GM21786 (cell line): ENCODE data around the gene ARMH3.
"Not testable (repeated sequence)": the region's sequence is repeated elsewhere in the genome, so short reads cannot be mapped to it uniquely, and the experiment has no call there.

Source experiments
- ATAC-seq: cut with Tn5 transposase; IDR thresholded peaks from one replicate; pipeline ENCODE4 v1.9.1; 2021; ENCODE audit not compliant: unreplicated experiment

Gene ARMH3

GRCh38 chr10:102046095-102046494 is 9.9 kb downstream of the ARMH3 start:
- no peak for ATAC-seq

DNA sequence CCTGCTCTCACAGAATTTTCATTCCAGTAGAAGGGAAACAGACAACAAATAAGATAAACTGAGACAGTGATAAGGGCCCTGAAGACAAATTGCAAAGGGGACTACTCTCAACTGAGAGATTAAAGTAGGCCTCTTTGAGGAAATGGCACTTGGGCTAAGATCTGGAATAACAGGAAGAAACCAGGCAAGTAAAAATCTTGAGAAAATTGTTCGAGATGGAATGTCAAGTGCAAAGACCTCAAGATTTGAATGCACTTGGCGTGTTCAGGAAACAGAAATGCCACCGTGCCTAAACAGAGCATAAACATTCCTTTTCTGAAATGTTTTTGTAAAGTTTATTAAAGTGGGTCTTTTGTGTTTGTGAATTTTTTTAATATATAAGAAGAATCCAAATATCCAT is 10.7 kb downstream of the ARMH3 start:
- no peak for ATAC-seq

DNA sequence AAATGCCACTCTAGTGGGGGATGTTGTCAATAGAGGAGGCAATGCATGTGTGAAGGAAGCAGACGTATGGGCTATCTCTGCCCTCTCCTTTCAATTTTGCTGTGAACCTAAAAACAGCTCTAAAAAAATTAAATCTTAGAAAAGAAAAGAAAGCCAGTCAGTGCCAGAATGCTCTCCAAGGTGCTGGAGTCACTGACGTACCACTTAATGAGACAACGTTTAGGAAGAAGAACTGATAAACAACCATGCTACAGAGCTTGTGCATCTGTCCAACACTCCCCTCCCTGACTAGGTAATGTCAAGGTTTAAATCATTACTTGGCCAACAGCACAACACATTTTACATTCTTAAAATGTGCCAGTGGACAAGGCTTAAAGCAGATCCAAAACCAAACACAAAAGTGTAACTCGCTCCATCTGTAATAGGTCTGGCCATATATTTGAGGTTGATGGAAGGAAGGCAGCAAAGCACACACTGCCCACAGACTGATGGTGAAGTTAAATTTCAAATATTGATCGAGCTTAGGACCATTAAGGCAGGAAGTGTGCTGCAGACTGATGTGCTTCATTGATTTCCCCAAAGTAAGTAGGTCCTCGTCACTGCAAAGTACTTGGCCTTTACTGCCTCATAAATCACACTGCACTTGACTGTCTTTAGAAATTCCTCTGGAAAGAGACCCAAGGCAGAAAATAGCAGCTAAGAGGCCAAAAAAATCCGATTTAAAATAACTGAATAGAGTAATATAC is 15.5 kb downstream of the ARMH3 start:
- no peak for ATAC-seq

DNA sequence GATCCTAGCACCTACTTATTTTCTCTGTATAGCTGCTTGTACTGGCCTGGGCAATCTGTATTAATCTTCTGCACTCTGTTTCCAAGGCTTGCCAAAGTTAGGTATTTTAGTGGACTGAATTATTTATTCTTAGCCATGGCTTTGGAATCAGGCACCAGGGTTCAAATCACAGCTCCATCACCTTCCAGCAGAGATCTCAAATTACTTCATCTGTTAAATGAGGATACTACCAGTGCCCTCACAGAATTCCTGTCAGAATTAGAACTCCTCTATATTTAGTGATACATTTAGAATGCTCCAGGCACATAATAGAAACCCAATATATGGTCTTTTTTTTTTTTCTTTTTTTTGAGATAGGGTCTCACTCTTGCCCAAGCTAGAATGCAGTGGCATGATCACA is 17.6 kb downstream of the ARMH3 start:
- no peak for ATAC-seq

DNA sequence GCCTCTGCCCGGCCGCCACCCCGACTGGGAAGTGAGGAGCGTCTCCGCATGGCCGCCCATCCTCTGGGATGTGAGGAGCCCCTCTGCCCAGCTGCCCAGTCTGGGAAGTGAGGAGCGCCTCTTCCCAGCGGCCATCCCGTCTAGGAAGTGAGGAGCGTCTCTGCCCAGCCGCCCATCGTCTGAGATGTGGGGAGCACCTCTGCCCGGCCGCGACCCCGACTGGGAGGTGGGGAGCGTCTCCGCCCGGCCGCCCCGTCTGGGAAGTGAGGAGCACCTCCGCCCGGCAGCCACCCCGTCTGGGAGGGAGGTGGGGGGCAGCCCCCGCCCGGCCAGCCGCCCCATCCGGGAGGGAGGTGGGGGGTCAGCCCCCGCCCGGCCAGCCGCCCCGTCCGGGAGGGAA is 20.2 kb downstream of the ARMH3 start:
- not testable (repeated sequence) for ATAC-seq

DNA sequence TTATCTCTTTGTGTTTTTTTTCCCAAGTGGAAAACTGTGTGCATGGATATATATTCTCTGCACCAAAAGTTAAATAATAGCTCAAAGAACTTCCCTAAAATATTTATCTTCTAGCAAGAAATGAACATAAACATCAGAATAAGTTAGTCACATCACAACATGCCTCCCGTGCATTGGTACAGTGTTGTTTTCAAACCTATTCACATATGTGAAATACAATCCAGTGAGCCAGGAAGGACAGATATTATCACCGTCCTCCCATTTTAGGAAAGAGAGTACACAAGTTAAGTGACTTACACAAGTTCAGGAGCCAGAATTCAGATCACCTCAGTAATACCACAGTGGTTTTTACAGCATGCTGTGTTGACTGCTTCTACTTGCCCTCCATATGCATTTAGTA is 22.2 kb downstream of the ARMH3 start:
- no peak for ATAC-seq

- no peak for ATAC-seq
These were observed 28.7 kb downstream of the ARMH3 start for GRCh38 chr10:102027261-102027660.

DNA sequence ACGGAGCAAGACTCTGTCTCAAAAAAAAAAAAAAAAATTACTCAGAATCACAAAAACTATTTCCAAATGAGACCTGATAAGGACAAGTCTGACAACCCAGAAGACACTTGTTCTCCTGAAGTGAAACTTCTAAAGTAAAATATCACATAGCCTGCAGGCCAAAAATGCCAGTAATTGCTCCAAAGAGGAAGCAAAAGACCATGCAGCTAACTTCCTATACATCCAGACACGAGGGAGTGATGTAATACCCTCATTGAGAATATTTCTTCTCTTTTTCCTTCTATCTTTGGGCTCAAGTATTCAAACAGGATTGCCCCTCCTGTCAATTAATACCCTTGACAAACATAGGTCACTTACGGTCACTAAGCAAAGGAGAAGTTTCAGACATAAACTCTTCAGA is 31.2 kb downstream of the ARMH3 start:
- ATAC-seq = no peak

DNA sequence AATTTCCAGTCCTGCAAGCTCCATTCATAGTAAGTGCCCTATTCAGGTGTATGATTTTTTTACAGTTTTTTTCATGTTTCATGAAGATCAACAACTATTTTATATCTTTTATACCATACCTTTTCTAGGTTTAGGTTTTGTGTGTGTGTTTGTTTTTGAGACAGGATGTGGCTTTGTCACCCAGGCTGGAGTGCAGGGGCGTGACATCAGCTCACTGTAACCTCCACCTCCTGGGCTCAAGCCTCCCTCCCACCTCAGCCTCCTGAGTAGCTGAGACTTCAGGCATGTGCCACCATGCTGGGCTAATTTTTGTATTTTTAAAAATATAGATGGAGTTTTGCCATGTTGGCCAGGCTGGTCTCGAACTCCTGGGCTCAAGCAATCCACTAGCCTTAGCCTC is 35.0 kb downstream of the ARMH3 start:
- no peak for ATAC-seq

DNA sequence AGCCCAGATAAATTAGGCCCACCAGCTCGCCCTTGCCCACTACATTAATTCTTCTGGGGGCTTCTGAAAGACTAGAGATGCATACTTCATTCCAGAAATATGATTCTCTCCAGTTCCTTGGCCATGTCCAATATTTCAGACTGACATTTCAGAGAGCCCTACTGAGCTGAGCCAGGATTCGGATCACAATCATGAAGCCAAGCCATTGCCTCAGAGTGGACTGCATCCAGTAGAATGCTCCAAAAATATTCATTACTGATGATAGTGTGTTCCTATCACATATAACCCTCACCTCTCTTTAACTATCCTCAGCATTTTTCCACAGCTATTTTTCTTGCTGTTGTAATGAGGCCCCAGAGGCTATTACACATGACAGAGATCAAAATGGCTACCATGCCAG is 38.7 kb downstream of the ARMH3 start:
- no peak for ATAC-seq

- ATAC-seq = no peak
These were observed 39.6 kb downstream of the ARMH3 start for GRCh38 chr10:102016416-102016815.

DNA sequence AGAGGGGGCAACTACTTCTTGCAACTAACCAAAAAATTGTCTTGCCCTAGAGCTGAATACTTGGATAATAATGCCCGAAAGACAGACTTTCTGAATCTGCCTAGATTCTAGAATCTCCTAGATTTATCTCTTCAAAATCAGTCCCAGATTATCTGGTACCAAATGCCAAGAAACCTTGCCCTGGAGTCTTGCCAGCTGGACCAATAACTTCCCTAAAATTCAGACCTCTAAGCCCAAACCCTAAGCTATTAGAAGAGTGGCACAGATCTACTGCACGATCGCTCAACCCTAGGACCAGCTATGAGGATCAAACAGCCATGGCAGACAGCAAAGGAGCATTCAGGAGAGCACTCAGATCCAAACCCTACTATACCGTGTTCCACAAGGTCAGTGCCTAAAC is 45.0 kb downstream of the ARMH3 start:
- no peak for ATAC-seq

GRCh38 chr10:102009801-102010425 is 46.1 kb downstream of the ARMH3 start:
- no peak for ATAC-seq

DNA sequence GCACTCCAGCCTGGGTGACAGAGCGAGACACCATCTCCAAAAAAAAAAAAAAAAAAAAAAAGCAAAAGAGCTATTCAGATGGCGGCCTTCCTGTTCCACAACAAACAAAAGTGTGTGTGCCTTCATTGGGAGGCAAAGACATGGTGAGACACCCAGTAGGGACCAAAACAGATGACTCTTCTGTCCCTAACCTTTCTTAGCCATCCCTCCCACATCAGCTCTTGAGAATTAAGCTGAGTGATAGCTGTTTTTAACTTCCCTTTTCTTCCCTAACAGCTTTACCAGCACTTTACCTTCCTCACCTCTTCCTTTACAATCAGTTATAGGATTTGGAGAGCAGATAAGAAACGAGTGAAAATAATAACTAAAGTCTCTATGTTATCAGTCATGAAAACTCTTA is 48.2 kb downstream of the ARMH3 start:
- no peak for ATAC-seq

GRCh38 chr10:102007031-102007430 is 48.9 kb downstream of the ARMH3 start:
- ATAC-seq = not testable (repeated sequence)

DNA sequence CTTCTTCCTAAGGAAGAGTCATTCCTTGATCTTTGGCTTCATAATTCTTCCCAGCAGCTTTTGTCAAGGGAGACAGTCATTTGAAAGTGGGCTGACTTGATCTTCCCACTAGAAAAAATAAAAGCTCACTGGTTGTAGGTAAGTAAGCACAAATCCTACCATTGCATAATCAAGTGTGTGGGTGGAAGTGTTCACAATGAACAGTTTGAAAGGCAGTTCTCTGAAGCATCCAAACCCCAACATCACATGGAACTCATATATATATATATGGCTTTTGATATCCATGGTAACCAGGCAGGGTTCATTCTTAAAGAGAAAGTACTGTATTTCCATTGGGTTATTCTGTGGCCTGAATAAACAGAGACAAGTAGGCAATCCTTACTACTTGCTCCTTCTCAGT is 51.6 kb downstream of the ARMH3 start:
- no peak for ATAC-seq

DNA sequence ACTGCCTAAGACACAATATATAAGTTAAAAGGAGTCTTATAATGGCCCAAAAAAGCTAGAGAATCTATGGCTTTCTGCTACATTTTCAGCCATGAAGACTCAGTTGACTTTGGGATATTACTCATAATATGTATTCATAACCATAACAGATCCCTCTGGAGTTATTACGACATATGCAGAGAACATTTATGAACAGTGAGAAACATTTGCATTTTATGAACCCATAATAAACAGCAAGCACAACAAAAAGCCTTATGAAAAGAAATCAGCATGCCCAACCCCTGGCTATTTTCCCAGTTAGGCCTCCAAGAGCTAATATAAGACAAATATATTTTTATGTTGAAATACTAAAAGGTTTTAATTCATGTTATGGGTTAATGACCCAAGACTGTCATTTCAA is 52.4 kb downstream of the ARMH3 start:
- no peak for ATAC-seq

DNA sequence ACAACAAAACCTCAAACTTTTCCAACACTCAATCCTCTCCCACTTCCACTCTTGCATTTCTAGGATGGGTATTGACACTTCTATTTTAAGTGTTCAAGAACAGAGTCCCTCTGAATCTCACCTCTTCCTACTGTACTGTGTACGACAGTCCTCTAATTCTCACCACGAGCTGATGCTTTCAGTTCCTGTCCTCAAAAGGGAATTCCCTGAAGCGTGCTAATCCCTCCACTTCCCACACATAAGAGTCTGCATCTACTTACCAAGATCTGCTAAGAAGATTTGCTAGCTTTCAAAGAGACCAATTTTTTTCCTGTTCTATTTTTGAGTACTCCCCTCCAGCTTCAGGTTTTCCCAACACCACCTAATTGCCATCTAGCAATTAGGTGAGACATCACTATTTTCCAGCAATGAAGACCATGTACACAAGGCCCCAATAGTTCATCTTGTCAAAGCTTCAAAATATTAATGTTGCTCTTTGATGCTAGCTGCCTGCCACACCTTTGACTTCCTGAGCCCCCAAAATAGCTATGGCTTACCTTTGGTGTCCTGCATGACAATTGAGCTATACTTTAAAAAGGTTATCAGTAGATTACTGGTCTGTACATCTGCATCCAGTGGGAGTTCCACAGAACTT is 54.4 kb downstream of the ARMH3 start:
- peak; percentile 81 for ATAC-seq

GRCh38 chr10:101997803-101998202 is 58.2 kb downstream of the ARMH3 start:
- ATAC-seq = no peak

DNA sequence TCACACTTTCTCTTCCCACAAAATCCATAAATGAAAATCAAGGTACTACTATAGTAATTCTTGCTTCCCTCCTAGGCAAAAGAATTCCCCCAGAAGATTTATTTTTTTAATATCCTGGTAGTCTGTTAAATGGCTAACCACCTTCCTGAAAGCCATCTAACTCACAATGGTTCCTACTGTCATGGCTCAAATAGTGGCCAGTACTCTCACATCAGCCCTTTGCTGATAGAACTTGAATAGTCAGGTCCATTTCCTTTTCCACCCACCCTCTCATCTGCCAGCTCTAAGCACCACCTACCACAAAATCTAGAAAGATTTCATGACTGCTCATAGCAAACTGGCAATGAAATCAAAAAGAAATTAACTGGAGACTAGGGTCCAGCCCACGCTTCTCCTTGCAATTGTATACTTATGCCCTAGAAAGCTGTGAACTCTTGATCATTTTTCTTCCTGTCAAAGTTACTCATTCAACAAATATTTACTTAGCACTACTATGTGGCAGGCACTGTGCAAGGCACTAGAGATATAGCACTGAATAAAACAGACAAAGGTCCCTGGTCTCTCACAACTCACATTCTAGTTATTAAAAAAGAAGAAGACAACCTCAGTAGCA is 60.4 kb downstream of the ARMH3 start:
- ATAC-seq = no peak

- no peak for ATAC-seq
These were observed 62.2 kb downstream of the ARMH3 start for GRCh38 chr10:101993651-101994200.

- no peak for ATAC-seq
These were observed 62.8 kb downstream of the ARMH3 start for GRCh38 chr10:101993221-101993620.
